Neural progenitor cell (in vitro differentiated cells): ENCODE measurements around the gene FXYD7.

Experiments
- EZH2 ChIP-seq: fragments of 200-600 bp; sonication (generic); IDR thresholded peaks from 2 replicates; pipeline ENCODE4 v1.6.1; 2017; ENCODE audit warnings: antibody characterized with exemption, mild to moderate bottlenecking, moderate library complexity
- TF ChIP-seq, protein P1 (sequence below): fragments of 200-600 bp; sonication (generic); IDR thresholded peaks from 2 replicates; pipeline ENCODE4 v1.5.1; 2017; ENCODE audit warnings: antibody characterized with exemption, mild to moderate bottlenecking

GRCh38 chr19:35143818-35144217 lies 763 bp downstream of the FXYD7 start:
- TF ChIP-seq, protein P1, sequence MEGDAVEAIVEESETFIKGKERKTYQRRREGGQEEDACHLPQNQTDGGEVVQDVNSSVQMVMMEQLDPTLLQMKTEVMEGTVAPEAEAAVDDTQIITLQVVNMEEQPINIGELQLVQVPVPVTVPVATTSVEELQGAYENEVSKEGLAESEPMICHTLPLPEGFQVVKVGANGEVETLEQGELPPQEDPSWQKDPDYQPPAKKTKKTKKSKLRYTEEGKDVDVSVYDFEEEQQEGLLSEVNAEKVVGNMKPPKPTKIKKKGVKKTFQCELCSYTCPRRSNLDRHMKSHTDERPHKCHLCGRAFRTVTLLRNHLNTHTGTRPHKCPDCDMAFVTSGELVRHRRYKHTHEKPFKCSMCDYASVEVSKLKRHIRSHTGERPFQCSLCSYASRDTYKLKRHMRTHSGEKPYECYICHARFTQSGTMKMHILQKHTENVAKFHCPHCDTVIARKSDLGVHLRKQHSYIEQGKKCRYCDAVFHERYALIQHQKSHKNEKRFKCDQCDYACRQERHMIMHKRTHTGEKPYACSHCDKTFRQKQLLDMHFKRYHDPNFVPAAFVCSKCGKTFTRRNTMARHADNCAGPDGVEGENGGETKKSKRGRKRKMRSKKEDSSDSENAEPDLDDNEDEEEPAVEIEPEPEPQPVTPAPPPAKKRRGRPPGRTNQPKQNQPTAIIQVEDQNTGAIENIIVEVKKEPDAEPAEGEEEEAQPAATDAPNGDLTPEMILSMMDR, result no peak
- TF ChIP-seq EZH2, result no peak
